Measurements from ENCODE around the gene MAP3K14. TPM values are rescaled to one million over a fixed set of nuclear protein-coding genes. Genes with fewer than 3 reads are reported as not detected.
A peak's percentile ranks its signal among the peaks of the same experiment; 100 is the strongest.

The MAP3K14 gene
- total RNA-seq, 1 donor from 2014 or later = 1.4 TPM

DNA sequence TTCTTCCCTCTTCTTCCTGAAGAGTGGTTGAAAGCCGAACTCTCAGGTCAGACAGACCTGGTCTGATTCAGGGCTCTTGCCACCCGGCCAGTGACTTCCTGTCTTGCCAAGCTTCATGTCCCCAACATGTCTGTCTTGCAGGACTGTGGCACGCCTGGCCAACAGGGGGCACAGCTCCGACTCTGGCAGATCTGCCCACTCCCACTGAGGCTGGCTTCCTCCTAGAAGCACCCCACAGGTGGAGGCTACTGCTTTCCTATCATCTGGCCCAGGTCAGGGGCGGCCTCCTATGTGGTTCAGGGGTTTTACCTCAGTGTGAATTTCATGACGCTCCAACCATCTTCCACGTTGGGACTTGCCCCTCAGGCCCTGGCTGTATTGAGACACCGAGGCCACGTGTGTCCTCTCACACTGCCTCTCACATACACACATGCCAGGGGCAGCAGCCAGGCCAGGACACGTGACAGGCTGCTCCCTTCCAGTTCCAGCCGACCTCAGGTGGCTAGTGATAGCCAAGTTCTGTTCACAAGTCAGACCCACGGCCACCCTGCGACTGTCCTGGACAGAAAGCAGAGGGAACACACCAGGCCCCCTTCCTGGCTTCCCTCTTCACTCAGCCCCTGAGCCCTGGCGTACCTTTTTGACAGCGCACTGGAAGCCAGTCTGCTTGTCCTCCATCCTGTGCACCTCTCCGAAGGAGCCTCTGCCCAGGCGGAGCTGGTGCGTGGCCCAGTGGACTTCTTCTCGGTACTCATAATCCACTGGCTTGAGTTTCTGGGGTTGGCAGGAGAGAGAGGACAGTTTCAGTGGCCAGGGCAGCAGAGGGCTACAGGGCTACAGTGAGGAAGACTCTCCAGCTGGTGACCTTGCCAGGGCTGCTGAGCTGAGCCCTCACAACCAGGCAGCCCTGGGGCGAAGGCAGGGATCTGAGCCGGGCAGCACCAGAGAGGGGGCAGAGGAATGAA, 32.4 kb downstream of the MAP3K14 start:
- peak in 1 of 2 donors; percentile 26 for DNase-seq (ENCODE audit: low read depth in 2 of 2)

DNA sequence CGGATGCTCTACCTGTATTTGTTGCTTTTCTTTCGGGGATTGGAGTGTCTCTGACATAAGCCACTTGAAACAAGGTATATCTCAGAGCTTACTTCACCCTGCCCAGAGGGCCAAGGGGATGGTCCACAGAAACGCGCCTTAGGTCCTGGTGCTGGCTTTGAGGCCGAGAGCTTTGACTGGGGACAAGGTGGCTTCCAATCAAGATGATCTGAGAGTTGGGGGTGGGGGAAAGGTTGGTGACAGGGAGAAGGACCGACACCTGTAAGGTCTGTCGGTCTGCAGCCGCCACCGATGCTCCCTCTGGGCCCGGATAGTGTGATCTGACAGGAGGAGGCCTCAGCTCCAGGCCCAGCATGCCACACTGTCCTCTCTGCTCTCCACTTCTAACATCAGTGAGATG, 33.1 kb downstream of the MAP3K14 start:
- no peak for DNase-seq (ENCODE audit: low read depth in 2 of 2)

DNA sequence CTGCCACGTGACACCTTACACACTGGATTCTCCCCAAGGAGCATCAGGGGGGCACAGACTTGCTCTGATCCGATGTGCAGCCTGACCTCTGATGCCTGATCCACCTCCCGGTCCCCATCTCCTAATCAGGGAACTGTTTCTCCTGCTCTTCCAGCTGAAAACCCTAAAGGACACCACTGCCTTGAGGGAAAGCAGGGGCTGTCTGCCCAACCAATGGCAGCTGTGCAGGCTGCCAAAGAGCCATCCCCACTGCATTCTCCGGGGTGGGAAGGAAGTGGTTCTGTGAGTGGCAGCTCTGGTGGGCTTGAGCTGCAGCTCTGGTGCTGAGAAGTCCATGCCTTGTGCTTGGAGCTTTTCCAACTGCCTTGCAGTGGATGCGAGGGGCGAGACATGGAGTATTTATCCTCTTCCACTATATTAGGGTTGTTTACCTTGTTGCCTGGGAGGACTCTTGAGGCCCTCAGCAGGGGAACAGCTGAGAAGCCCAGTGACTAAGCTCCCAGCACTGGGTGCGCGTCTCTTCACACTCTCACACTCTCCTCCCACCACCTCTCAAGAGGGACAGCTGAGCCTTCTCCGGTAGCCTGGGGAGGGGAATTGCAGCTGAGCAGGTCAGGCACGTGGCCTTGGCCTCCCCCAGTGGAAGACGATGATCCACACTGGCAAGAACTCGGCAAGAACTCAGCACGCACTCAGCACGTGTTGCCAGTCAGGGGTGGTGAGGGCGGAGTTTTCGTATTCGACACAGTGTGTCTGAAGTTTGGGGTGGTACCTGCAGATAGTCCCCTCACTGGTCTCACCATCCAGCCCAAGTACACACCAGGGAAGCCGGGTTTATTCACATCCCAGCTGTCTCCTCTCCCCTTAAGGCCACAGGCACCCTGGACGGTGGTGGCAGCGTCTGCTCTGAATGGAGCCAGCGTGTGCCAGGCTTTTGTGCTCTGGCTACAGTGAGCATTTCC, 33.9 kb downstream of the MAP3K14 start:
- DNase-seq (ENCODE audit: low read depth in 2 of 2) = no peak

DNA sequence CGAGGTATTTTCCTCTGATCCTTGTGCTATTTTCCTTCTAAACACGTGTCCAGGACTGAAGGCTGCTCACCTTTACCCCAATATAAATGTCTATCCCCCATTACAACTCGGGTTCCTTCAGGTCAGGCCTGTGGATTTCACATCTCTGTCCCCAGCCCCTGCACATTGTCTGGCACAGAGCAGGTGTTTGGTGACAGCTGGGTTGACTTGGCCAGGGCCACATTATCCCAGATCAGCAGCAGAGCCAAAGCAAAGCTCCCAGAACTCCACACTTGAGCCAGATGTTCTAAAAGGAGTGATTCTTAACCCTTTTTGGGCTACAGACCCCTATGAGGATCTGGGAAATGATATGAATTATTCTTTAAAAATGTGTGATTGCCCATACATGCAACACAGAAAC, 36.9 kb downstream of the MAP3K14 start:
- DNase-seq (ENCODE audit: low read depth in 2 of 2) = no peak

DNA sequence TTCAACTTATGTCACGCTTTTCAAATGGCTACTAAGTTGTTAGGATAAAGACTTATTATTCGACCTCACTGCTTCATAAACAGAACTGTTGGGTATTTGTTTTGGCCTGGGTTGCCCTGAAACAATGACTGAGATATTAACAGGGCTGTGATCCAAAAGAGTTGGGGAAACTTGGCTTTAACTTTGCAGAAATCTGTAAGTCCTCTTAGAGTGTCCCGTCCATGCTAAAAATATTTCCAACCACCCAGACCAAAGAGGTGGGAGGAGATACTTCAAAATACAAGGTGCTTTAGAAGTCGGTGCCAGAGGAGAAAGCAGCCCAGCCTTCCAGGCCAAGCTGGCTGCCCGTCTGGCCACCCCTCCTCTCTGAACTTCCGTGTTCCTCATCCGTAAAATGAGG, 38.8 kb downstream of the MAP3K14 start:
- DNase-seq (ENCODE audit: low read depth in 2 of 2) = peak in 1 of 2 donors; percentile 72

DNA sequence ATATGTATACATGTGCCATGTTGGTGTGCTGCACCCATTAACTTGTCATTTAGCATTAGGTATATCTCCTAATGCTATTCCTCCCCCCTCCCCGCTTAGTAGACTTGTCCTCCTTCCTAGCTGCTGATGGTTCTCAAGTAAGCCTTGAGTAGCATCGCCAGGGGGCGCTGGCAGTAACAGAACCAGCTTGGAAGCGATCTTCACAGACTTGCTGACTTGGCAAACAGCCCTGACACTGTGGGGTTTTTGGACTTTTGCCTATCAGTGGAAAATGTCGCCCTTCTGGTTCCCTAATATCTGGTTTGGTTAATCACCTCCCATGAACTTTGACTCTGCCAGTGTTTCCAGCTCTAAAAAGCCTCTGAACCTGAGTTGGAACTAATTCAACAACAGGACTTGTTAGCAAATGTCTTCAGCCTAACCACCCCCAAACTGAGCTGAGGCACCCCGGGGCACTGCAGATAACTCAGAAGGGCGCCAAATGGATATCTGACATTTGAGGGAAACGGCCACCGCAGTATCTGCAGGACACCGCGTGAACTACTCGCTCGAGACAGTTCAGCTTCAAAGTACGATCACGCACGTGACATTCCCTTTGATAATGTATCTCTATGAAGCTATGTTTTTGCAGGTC, 39.5 kb downstream of the MAP3K14 start:
- peak; percentile 79 to 95 for DNase-seq (ENCODE audit: low read depth in 2 of 2)

DNA sequence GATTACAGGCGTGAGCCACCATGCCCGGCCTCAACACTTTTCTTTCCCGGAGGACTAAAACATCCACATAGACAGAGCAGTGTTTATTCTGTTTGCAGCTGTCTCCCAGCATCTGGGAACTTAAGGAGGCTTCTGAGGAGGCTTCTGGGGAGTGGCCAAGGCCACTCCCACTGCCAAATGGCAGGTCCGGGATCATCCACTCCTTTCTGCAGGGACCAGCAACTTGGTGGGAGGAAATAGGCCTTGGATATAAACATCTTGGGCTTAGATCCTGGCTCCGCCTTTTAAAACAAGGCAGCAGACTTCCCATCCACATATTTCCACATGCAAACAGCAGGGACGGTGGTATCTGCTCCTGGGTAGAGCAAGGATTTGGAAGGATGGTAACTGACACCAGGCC, 40.8 kb downstream of the MAP3K14 start:
- no peak for DNase-seq (ENCODE audit: low read depth in 2 of 2)

DNA sequence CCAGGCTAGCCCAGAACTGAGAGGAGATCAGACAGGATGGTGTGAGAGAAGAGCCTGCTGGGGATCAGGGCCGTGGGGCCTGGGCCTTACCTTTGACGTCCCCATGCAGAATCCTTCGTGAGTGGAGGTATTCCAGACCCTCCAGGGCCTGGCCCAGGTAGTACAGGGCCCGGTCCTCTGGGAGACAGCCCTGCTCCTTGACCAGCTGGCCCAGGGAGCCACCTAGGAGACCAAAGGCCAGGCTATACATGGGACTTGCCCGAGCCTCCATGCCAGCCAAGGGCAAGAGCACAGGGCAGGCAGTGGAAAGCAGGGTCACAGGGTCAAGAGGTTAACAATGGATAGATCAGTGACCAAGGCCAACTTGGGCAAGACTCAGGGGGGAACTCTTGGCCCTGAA, 42.8 kb downstream of the MAP3K14 start:
- no peak for DNase-seq (ENCODE audit: low read depth in 2 of 2)

DNA sequence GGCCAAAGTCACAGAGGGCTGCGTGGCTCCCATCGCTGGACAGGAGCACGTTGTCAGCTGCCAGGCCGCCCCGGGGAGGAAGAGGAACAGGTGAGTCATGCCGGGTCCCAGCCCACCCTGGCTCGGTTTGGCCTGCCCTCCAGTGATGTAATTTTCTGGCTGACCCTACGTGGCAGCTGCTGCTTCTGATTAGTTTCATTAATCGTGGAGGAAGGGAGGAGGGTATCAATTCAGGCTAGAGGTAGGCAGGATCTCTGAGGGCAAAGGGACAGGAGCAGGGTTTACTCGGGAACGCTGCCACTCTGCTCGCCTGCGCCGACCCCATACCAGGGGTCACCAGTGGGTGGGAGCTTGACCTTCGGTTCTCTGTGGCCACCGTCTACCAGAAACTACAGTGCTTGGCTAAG, 43.3 kb downstream of the MAP3K14 start:
- DNase-seq (ENCODE audit: low read depth in 2 of 2) = peak; percentile 45 to 75

DNA sequence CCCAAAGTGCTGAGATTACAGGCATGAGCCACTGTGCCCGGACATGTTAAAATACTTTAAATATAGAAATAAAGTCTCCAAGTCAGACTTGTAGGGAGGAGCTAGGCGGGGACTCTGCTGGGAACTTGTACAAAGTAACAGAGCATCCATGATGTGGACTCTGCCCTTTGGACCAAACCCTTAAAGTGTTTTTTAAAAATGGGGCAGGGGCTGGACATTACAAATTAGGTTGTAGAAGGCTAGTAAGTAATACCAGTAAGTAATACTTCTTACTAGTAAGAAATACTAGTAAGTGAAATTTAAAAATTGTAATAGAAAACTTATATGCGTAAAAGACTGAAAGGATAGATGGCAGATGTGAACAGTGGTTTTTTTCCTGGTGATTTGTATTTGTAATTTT, 45.2 kb downstream of the MAP3K14 start:
- no peak for DNase-seq (ENCODE audit: low read depth in 2 of 2)

DNA sequence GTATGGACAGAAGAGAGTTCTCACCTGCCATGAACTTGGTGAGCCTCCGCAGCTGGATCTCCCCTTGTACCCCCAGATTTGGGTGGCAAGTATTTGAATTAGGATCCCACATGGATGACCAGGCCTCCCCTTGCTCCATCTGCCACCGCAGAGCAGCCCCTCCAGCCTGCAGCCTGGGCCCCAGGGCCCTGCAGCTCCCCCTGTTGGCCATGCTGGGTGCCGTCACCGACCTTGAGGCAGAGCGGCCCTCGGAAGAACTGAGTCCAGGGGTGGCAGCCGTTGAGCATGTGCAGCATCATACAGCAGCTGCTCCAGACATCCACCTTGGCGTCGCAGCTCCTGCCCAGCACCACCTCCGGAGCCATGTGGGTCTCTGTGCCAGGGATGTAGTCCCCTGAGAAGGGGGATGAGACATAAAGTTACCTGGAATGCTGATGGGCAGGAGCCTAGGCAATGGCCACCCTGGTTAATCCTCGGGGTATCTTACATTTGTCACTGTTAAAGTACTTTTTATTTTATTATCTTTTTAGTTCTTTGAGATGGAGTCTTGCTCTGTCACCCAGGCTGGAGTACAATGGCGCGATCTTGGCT, 45.9 kb downstream of the MAP3K14 start:
- DNase-seq (ENCODE audit: low read depth in 2 of 2) = peak in 1 of 2 donors; percentile 15

DNA sequence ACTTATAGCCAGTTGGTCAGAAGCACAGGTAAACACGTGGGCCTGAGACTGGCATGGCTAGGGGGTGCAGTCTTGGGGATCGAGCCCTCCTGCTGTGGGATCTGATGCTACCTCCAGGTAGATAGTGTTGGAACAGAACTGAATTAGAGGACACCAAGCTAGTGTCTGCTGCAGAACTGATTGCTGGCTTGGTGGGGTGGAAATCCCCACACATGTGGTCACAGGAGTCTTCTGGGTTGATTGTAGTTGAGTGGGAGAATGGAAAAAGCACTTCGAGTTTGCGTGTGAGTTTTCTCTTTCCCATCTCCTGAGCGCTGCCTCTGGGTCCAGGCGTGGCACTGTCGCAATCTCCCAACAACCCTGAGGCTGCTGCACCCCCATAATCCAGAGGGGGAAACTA, 46.9 kb downstream of the MAP3K14 start:
- no peak for DNase-seq (ENCODE audit: low read depth in 2 of 2)

DNA sequence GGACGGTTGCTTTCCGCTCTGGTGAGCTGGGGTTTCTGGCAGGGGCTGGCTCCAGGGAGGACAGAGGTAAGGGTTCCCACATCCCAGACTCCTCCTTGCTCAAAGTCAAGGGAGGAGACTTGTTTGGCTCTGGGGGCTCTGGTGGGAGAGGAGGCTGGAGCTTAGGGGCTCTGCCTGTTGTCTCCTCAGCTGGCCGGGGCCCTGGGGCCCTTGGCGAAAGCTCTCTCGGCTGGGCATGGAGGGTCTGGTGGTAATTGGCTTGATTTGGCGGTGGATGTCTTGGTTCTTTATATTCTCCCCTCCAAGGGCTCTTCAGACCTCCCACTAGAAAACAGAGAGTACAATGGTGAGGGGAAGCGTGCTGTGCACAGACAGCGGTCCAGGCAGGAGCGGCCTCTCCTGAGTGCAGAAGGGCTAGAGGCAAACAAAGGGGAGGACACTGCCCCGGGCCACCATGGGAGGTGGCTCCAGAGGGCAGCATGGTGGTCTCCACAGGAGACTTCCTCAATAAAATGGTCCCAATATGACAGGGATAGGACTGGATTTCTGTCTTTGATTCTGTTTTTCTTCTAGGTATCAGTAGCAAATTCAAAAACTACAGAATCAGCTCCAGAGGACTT, 49.3 kb downstream of the MAP3K14 start:
- DNase-seq (ENCODE audit: low read depth in 2 of 2) = no peak

DNA sequence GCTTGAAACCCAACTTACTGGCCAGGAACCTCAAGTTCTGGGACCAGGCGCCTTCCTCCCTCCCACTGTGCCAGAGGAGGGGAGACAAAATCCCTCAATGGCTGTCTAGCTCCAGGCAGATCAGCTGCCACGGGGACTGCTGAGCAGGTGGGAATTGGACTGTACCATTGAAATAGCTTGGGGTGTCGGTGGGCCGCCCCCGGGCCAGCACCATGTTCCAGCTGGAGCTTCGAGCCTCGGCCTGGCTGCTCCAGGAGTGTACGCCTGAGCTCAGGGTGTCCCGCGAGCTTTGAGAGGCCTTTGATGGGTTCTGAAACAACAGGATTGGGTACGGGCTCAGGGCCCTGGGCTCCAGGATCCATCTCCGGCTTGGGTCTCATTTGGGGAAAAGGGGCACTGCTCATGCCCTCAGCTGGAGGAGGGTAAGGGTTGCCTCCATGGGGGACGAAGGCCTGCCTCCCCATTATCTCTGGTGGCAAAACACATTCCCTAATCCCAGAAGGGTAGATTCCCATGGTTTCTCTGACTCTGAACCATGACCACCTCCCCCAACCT, 50.4 kb downstream of the MAP3K14 start:
- DNase-seq (ENCODE audit: low read depth in 2 of 2) = no peak

DNA sequence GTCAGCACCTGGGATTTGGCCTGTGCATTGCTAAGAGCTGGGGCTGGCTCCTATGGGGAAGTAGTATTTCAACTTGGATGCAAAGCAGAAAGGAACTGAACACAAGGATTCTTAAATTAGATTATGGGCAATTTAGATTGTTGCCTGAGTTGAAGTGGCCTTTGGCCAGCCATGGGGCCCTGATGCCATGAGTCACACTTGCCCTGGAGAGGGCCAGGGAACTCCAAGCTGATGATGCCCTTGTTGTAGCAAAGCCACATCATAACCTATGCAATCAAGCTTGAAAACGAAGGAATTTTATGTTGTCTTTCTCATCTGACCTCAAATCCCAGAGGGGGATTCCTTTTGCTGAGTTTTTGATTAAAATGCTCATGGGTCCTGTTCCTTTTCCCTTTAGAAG, 51.0 kb downstream of the MAP3K14 start:
- no peak for DNase-seq (ENCODE audit: low read depth in 2 of 2)

DNA sequence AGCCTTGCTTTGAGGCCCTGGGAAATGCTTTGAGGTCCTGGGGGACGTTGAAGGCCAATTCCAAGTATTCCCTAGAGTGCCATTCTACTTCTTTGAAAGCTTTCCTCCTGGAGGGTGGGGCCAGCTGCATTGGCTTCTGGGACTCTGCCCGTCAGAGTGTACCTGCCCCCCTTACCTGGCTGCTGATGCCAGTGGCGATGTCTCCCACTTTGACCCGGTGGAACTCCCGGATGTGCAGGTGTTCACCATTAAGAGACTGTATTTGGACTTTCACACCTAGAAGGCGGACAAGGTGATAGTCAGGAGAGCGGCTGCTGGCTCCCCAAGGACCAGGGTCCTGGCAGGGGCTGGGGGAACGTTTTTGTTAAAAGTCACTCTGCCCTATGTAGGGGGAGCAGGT, 51.8 kb downstream of the MAP3K14 start:
- DNase-seq (ENCODE audit: low read depth in 2 of 2) = no peak

DNA sequence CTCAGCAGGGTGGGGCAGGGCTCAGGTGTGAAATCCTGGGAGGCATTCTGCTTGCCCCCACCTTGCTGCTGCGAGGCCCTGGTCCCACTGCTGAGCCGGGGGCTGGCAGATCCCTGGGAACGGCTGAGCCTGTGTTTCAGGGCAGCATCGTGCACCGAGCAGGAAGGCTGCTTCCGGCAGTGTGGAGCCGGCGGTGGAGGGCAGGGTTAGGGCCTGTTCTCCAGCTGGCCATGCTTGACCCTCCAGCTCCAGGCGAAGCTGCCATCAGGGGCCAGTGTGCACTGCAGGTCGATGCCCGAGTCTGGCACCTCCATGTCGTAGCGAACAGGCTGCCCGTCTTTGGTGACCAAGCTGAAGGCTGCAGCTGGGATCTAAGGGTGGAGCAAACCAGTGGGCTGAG, 52.4 kb downstream of the MAP3K14 start:
- no peak for DNase-seq (ENCODE audit: low read depth in 2 of 2)

DNA sequence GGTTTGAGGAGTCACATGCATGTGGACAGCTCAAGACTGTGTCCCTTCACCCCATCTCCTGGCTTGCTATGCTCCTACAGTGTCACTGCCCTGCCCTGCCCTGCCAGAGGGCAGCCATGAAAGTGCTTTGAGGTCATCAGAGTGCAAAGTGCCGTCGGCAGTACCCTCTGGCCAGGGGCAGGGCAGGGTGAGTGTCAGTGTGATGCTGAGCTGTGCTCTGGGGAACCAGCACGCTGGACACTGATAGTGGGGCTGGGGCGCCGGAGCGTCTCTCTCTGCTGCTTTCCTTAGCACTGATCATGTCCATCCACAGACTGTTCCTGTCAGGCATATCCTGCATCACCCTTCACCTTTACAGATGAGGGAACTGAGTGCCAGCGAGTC, 53.4 kb downstream of the MAP3K14 start:
- DNase-seq (ENCODE audit: low read depth in 2 of 2) = no peak

DNA sequence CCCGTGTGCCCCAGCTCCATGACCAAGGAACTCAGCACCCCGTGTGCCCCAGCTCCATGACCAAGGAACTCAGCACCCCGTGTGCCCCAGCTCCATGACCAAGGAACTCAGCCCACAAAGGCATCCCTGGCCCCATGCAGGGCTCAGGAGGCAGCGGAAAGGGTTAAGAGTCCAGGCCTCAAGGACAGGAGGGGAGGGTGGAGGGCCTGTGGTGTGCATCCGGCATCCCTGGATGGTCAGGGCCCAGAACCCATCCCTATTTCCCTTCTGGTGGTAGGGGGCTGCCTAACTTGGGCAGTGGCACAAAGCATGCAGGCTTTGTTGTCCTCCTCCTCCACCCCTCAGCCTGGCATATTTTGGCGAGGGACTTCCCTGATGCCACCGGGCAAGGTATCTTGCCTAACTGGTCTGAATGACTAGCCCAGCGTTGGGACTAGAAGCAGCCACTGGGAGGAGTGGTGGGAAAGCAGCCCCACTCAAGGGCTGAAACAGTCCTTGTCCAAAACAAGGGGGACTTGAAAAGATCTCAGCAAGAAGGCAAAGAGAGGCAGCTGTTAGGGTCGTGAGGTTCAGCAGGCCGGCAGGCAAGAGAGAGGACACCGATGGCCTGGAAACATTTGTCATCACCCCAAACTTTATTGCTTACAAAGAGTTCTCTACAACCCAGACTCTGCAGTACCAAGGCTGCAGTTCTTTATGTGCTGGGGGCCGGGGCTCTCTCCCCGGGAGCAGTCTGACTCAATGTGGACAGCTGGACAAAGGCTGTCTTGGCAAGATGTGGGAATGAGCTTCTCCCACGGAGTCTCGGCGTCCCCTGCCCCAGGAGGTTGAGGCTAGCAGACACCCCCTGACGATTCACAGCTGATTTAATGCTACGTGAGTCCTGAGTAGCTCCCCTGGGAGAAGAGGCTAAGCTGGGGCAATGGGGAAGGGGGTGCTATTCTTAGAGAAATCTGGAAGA, 54.0 kb downstream of the MAP3K14 start:
- DNase-seq (ENCODE audit: low read depth in 2 of 2) = no peak
